Activated CD8-positive, alpha-beta T cell treated with anti-CD3 and anti-CD28 coated beads for 36 hours (primary cell): ENCODE results near the gene MYO9B. TPM values are rescaled to one million over a fixed set of nuclear protein-coding genes. Genes with fewer than 3 reads are reported as not detected.
"Not testable (repeated sequence)": the region's sequence is repeated elsewhere in the genome, so short reads cannot be mapped to it uniquely, and the experiment has no call there.

Experiments used
- ATAC-seq: fragments of 200-7000 bp; cut with Tn5 transposase; one replicate; pipeline ENCODE4 v1.10.0; 2021; ENCODE audit warnings: mild to moderate bottlenecking, moderate library complexity
- CTCF ChIA-PET: fragments of 350-600 bp; sonication (Branson Sonifier 250); formaldehyde crosslinking; loops from one replicate; lab custom pipeline; 2021; ENCODE audit warnings: antibody characterized with exemption; lab: Charles Lee
- POLR2A ChIA-PET: fragments of 350-600 bp; sonication (Branson Sonifier 250); formaldehyde crosslinking; loops from one replicate; lab custom pipeline; 2021; ENCODE audit warnings: antibody characterized with exemption; lab: Charles Lee
- DNase-seq: peaks from one replicate; pipeline ENCODE4 v3.0.0-alpha.2; 2020
- H3K27ac Mint-ChIP-seq: one replicate; pipeline ENCODE4 v1.8.0; 2021; ENCODE audit warnings: mild to moderate bottlenecking, mixed read lengths
- H3K27me3 Mint-ChIP-seq: one replicate; pipeline ENCODE4 v1.8.0; 2021; ENCODE audit warnings: mixed read lengths
- H3K36me3 Mint-ChIP-seq: one replicate; pipeline ENCODE4 v1.8.0; 2021; ENCODE audit warnings: low read depth, mixed read lengths
- H3K4me1 Mint-ChIP-seq: one replicate; pipeline ENCODE4 v1.8.0; 2021; ENCODE audit warnings: low read depth, mixed read lengths
- H3K4me3 Mint-ChIP-seq: one replicate; pipeline ENCODE4 v1.8.0; 2021; ENCODE audit warnings: mild to moderate bottlenecking, moderate library complexity, mixed read lengths
- H3K9me3 Mint-ChIP-seq: one replicate; pipeline ENCODE4 v1.8.0; 2021; ENCODE audit warnings: mixed read lengths
- intact Hi-C: fragments of 100-400 bp; cut with micrococcal nuclease; formaldehyde crosslinking; loops from one replicate; pipeline ENCODE4 v1.10.0; 2022
- total RNA-seq, 2 experiments: library from RNA; stranded (reverse); gene quantifications; one replicate each; pipeline ENCODE4 v1.2.3, GENCODE V29; 2021
- TF ChIP-seq, protein P1 (sequence below): fragments of 200-600 bp; IDR thresholded peaks from one replicate; pipeline ENCODE4 v1.8.0; 2022; ENCODE audit warnings: antibody characterized with exemption, mild to moderate bottlenecking

Gene MYO9B
- total RNA-seq, 2 experiments from 2014 or later = 111 to 112 TPM

- no peak for DNase-seq
- H3K4me3 Mint-ChIP-seq = no peak overlapping the region
- intact Hi-C loops = loop anchor here (5.0 kb wide), 1 partner anchor 37 kb away; no protein-coding TSS in a partner anchor
- TF ChIP-seq, protein P1, sequence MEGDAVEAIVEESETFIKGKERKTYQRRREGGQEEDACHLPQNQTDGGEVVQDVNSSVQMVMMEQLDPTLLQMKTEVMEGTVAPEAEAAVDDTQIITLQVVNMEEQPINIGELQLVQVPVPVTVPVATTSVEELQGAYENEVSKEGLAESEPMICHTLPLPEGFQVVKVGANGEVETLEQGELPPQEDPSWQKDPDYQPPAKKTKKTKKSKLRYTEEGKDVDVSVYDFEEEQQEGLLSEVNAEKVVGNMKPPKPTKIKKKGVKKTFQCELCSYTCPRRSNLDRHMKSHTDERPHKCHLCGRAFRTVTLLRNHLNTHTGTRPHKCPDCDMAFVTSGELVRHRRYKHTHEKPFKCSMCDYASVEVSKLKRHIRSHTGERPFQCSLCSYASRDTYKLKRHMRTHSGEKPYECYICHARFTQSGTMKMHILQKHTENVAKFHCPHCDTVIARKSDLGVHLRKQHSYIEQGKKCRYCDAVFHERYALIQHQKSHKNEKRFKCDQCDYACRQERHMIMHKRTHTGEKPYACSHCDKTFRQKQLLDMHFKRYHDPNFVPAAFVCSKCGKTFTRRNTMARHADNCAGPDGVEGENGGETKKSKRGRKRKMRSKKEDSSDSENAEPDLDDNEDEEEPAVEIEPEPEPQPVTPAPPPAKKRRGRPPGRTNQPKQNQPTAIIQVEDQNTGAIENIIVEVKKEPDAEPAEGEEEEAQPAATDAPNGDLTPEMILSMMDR = no peak
- no peaks in the 10 kb centered on the region for H3K27me3 Mint-ChIP-seq
- CTCF ChIA-PET = interaction anchor here (1.3 kb wide), 1 partner anchor 44 kb away, joined by 3 read pairs; no protein-coding TSS in a partner anchor
- no peak for ATAC-seq
- H3K27ac Mint-ChIP-seq = peak overlapping the region; percentile 3
- POLR2A ChIA-PET = interaction anchor here (0.6 to 0.8 kb wide), 4 partner anchors 61 to 173 kb away, joined by 3 read pairs; no protein-coding TSS in a partner anchor
- H3K4me1 Mint-ChIP-seq = peaks cover 38% of the 10 kb centered on the region
- H3K9me3 Mint-ChIP-seq = no peaks in the 10 kb centered on the region
- peaks cover 15% of the 10 kb centered on the region for H3K36me3 Mint-ChIP-seq
Observed at GRCh38 chr19:17129377-17129776, 53.8 kb downstream of the MYO9B start.

DNA sequence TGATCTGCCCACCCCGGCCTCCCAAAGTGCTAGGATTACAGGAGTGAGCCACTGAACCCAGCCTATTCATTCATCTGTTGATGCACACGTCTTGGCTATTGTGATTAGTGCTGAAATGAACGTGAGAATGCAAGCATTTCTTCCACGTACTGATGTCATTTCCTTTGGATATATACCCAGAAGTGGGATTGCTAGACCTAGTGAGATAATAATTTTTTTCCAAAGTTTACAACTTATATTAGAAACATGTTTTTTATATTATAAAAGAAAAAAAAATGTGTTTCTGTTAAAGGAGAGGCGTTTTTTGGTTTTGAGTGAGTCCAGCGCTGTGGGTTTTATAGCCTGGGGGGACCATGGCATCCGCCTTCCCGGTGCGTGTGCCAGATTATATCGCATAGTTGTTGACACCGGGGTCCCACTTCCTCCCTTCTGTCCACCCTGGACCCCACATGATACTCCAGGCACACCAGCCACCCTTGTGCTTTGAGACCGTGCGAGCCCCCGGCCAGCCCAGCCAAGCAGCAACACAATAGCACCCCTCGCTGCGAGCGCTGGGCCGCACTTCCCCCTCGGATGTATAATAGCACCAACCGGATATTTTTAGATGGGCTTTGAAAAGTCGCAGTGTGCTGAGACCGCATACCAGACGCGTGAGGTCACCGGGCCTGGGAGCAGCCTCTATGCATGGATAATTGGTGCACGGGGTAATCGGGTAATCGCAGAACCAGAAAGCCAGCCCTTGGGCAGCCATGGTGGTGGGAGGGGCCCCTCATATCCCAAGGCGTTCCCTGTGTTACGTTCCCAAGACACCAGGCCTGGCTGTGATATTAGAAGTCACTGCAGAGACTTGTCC, 59.6 kb downstream of the MYO9B start:
- H3K27me3 Mint-ChIP-seq = no peaks in the 10 kb centered on the region
- peak overlapping the region; percentile 72 for H3K27ac Mint-ChIP-seq
- ATAC-seq = peak; percentile 92
- DNase-seq = peak; percentile 80
- peaks cover 14% of the 10 kb centered on the region for H3K36me3 Mint-ChIP-seq
- no peaks in the 10 kb centered on the region for H3K9me3 Mint-ChIP-seq
- CTCF ChIA-PET = no interaction called here
- H3K4me1 Mint-ChIP-seq = peaks cover 21% of the 10 kb centered on the region
- TF ChIP-seq, protein P1 = no peak
- H3K4me3 Mint-ChIP-seq = peak overlapping the region; percentile 51
- POLR2A ChIA-PET = no interaction called here
- intact Hi-C loops = no loop called here

DNA sequence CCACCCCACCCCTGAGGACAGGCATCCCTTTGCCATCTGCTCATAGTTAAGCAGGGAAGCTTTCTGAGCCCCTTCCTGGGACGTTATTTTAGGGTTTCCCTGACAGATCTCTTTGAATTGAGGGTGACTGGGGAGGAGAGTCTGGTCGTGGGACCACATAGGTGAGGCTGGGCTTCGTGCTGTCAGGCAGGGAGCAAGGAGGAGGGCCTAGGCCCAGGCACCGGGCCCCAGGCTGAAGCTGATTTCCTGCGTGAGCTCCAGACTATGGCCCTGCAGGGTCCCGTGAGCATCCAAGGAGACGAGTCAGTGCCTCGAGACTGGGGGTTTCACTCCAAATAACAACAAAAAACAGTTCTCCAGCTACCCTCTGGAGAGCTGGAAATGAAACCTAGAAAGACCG, 60.4 kb downstream of the MYO9B start:
- DNase-seq (no peak), ATAC-seq (no peak)
- ChIA-PET CTCF (no interaction called here), POLR2A (no interaction called here)
- H3K27ac Mint-ChIP-seq = no peak overlapping the region
- H3K4me1 Mint-ChIP-seq = peaks cover 18% of the 10 kb centered on the region
- TF ChIP-seq, protein P1 = no peak
- no peak overlapping the region for H3K4me3 Mint-ChIP-seq
- peaks cover 11% of the 10 kb centered on the region for H3K36me3 Mint-ChIP-seq
- no peaks in the 10 kb centered on the region for H3K9me3 Mint-ChIP-seq
- intact Hi-C loops = no loop called here
- no peaks in the 10 kb centered on the region for H3K27me3 Mint-ChIP-seq

DNA sequence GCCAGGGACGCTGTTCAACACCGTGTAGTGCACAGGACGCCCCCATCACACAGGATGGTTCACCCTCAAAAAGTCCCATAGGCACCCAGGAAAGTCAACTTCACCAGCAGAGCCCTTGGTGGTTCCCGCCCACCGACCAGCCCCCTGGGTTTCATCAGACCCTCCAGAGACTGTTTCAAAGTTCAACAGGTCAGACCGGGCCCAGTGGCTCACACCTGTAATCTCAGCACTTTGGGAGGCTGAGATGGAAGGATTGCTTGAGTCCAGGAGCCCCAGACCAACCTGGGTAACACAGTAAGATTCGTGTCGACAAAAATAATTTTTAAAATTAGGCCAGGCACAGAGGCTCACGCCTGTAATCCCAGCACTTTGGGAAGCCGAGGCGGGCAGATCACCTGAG, 61.0 kb downstream of the MYO9B start:
- H3K27me3 Mint-ChIP-seq = no peaks in the 10 kb centered on the region
- no peak for ATAC-seq
- CTCF ChIA-PET = no interaction called here
- intact Hi-C loops = no loop called here
- peaks cover 20% of the 10 kb centered on the region for H3K4me1 Mint-ChIP-seq
- no peak for DNase-seq
- peaks cover 14% of the 10 kb centered on the region for H3K36me3 Mint-ChIP-seq
- no peaks in the 10 kb centered on the region for H3K9me3 Mint-ChIP-seq
- POLR2A ChIA-PET = no interaction called here
- TF ChIP-seq, protein P1 = no peak
- H3K27ac Mint-ChIP-seq = no peak overlapping the region
- no peak overlapping the region for H3K4me3 Mint-ChIP-seq

DNA sequence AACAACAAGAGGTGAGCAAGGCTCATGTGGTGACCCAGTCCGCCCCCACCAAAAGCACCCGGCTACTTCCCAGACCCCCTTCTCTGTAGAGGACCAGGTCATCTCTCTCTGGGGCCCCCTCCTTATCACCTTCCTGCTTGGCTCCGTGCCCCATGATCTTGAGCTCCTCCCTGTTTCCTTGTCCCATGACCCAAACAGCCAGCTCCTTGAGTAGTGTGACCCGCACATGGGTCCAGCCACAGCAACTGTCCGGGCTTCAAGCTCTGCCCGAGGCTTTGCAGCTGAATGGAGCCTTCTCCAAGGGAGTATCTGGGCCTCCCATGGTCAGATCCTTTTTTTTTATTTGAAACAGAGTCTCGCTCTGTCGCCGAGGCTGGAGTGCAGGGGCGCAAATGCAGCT, 61.8 kb downstream of the MYO9B start:
- peaks cover 17% of the 10 kb centered on the region for H3K36me3 Mint-ChIP-seq
- ChIA-PET POLR2A (no interaction called here), CTCF (interaction anchor here (0.7 kb wide), 1 partner anchor 98 kb away, joined by 3 read pairs; no protein-coding TSS in a partner anchor)
- DNase-seq = no peak
- no peak overlapping the region for H3K4me3 Mint-ChIP-seq
- no peaks in the 10 kb centered on the region for H3K9me3 Mint-ChIP-seq
- TF ChIP-seq, protein P1 = no peak
- H3K4me1 Mint-ChIP-seq = peaks cover 20% of the 10 kb centered on the region
- H3K27me3 Mint-ChIP-seq = no peaks in the 10 kb centered on the region
- ATAC-seq = no peak
- no peak overlapping the region for H3K27ac Mint-ChIP-seq
- intact Hi-C loops = no loop called here

- CTCF ChIA-PET = interaction anchor here (0.7 kb wide), 1 partner anchor 97 kb away, joined by 3 read pairs; no protein-coding TSS in a partner anchor
- H3K27me3 Mint-ChIP-seq, H3K27ac Mint-ChIP-seq, H3K4me3 Mint-ChIP-seq, POLR2A ChIA-PET, H3K9me3 Mint-ChIP-seq, DNase-seq, ATAC-seq, intact Hi-C loops: not testable (repeated sequence)
- Mint-ChIP-seq H3K4me1 (peaks cover 19% of the 10 kb centered on the region), H3K36me3 (peaks cover 21% of the 10 kb centered on the region)
Observed at GRCh38 chr19:17138052-17138846, 62.7 kb downstream of the MYO9B start.
